ENCODE results near the gene HYAL2.
"Not testable (repeated sequence)": the region's sequence is repeated elsewhere in the genome, so short reads cannot be mapped to it uniquely, and the experiment has no call there.

HYAL2 gene

GRCh38 chr3:50288387-50289007, 34.0 kb downstream of the HYAL2 start:
- no peak for DNase-seq

- DNase-seq = no peak
Measured at GRCh38 chr3:50287262-50287661, 35.3 kb downstream of the HYAL2 start.

GRCh38 chr3:50286322-50287227, 36.0 kb downstream of the HYAL2 start:
- no peak for DNase-seq

GRCh38 chr3:50284121-50284520, 38.4 kb downstream of the HYAL2 start:
- not testable (repeated sequence) for DNase-seq

- no peak for DNase-seq
Measured at GRCh38 chr3:50279255-50280016, 43.1 kb downstream of the HYAL2 start.

- no peak for DNase-seq
Measured at GRCh38 chr3:50278880-50279224, 43.7 kb downstream of the HYAL2 start, which contains the start of gene LSMEM2. Gene LSMEM2, plus strand, starts transcription at chr3:50279087. Its CDS starts 27 bp downstream, at chr3:50279114.

GRCh38 chr3:50278123-50278879, 44.2 kb downstream of the HYAL2 start:
- no peak for DNase-seq

- no peak for DNase-seq
Measured at GRCh38 chr3:50276762-50277101, 45.8 kb downstream of the HYAL2 start.

GRCh38 chr3:50275996-50276761, 46.4 kb downstream of the HYAL2 start:
- DNase-seq = no peak

- DNase-seq = peak; percentile 62
Measured at GRCh38 chr3:50275141-50275995, 47.2 kb downstream of the HYAL2 start.

GRCh38 chr3:50274371-50275104, 48.0 kb downstream of the HYAL2 start:
- DNase-seq = peak; percentile 82

GRCh38 chr3:50273689-50274065, 48.9 kb downstream of the HYAL2 start:
- DNase-seq = no peak

- DNase-seq = peak; percentile 95
Measured at GRCh38 chr3:50272911-50273688, 49.4 kb downstream of the HYAL2 start.

- not testable (repeated sequence) for DNase-seq
Measured at GRCh38 chr3:50272538-50272910, 50.0 kb downstream of the HYAL2 start.

GRCh38 chr3:50271314-50271936, 51.1 kb downstream of the HYAL2 start:
- no peak for DNase-seq

- no peak for DNase-seq
Measured at GRCh38 chr3:50270422-50271224, 51.9 kb downstream of the HYAL2 start.

- no peak for DNase-seq
Measured at GRCh38 chr3:50269977-50270413, 52.5 kb downstream of the HYAL2 start.

- DNase-seq = no peak
Measured at GRCh38 chr3:50269460-50269859, 53.1 kb downstream of the HYAL2 start.

All from eye (tissue), 1 donor.